Measurements from ENCODE around the gene SUCLA2.
A peak's percentile ranks its signal among the peaks of the same experiment; 100 is the strongest.
"Not testable (repeated sequence)": the region's sequence is repeated elsewhere in the genome, so short reads cannot be mapped to it uniquely, and the experiment has no call there.

Gene SUCLA2

DNA sequence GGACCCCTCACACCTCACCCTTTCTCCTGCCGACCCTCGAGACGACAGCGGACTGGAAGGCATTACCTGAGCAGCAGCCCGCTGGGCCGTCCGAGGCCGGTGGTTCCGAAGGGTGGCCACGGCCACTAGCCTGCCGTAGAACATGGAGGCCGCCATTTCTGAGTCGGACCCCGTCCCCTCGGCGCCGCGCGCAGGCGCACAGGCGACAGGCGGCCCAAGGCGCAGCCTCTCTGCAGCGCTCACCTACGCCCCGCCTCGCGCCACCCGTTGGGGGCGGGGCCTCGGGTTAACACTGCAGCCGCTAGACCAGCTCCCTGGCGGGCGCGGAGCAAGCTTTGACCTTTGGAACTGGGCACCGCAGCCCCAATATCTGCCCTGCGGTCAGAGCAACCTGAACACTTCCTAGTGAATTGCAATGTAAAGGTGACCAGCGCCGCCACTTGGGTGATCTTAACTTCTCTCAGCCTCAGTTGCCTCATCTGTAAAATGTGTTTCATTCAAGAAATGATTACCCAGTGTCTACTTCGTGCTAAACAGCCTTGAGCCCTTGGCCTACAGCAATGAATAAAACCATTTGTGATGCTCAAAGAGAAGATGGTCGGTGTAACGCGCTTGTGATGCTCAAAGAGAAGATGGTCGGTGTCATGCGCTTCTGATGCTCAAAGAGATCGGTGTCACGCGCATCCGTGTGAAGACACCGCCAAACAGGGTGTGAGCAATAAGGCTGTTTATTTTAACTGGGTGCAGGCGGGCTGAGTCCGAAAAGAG, at the start of gene SUCLA2:
TSS of gene SUCLA2 (minus strand) at position 160 of the 768 bp plus-strand sequence. CDS start at position 156, 4 bp downstream.
- DNase-seq: peak; percentile 81

GRCh38 chr13:48050550-48050949, 49.5 kb upstream of the SUCLA2 start:
- no peak for DNase-seq

- no peak for DNase-seq
Observed at GRCh38 chr13:48043789-48044503, 42.9 kb upstream of the SUCLA2 start.

DNA sequence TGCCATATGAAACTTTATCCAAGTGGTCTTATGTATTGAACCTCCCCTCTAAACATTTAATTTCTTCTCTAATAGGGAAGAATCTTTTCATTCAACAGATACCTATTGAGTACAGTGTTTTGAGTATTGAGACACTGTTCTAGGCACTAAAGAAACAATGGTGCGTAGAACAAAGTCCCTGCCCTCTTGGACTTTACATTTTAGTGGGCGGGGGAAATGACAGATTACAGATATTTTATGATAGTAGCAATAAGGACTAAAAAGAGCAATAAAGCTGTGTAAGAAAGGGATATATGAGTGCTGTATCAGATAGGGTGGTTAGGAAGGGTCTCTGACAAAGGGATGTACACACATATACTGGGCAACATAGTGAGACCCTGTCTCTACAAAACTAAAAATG, 41.8 kb upstream of the SUCLA2 start:
- no peak for DNase-seq

GRCh38 chr13:48040896-48041295, 39.8 kb upstream of the SUCLA2 start:
- no peak for DNase-seq

GRCh38 chr13:48040049-48040448, 39.0 kb upstream of the SUCLA2 start:
- no peak for DNase-seq

DNA sequence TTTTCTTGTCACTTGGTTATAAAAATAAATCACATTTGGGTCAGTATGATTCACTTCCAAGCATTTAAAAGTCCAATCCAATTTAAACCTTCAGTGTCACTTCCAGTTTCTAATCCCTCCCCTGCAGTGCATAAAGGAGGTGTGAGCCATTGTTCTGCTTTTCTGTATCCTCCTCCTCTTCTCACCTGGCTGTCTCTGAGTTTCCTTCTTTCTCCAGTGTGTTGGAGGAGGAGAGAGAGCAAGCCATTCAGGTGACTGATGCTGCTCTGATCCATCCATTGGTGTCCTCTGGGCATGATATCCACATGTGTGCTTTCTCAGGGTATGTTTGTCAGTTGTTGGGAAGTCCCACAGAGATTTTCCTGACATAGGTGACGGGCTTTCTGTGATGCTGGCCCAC, 37.7 kb upstream of the SUCLA2 start:
- no peak for DNase-seq

GRCh38 chr13:48037346-48038173, 36.5 kb upstream of the SUCLA2 start, which contains the start of gene NUDT15:
TSS of gene NUDT15 (plus strand) at chr13:48037726. CDS start at chr13:48037747, 21 bp downstream.
- DNase-seq: peak; percentile 94

DNA sequence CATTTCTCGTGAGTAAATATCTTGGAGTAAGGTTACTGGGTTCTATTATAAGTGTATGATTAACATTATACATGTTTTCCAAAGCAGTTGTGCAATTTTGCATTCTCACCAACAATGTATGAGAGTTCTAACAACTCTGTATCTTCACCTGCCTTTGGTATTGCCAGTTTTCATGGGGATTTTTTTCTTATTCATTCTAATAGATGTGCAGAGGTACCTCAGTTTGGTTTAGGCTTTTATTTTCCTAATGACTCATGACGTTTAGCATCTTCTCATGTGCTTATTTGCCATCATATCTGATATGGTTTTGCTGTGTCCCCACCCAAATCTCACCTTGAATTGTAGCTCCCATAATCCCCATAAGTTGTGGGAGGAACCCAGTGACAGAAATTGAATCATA, 28.8 kb upstream of the SUCLA2 start:
- DNase-seq: no peak

GRCh38 chr13:48028066-48028465, 27.0 kb upstream of the SUCLA2 start:
- DNase-seq: no peak

DNA sequence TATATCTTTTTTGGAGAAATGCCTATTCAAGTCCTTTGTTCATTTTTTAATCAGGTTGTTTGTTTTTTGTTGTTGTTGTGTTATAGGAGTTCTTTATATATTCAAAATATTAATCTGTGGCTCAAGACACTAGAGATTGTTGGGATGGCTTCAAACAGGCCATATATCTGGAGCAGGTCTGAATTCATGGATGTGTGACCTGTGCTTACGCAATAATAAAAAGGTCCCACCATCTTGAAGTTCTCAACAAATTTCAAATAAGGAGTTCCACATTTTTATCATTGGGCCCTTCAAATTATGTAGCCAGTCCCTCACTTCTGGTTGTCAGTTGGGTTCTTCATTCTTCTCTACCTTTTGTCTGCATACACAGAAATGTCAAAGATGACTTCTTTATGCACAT, 18.7 kb upstream of the SUCLA2 start:
- DNase-seq: no peak

DNA sequence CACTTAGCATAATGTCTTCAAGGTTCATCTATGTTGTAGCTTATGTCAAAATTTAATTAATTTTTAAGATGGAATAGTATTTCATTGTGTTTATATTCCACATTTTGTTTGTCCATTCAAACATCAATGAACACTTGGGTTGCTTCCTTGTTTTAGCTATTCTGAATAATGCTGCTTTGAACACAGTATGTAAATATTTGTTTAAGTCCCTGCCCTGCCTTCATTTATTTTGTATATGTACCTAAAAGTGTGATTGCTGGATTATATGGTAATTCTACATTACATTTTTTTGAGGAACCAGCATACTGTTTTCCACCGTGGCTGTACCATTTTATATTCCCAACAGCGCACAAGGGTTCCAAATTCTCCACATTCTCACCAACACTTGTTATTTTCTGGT, 17.6 kb upstream of the SUCLA2 start:
- no peak for DNase-seq

DNA sequence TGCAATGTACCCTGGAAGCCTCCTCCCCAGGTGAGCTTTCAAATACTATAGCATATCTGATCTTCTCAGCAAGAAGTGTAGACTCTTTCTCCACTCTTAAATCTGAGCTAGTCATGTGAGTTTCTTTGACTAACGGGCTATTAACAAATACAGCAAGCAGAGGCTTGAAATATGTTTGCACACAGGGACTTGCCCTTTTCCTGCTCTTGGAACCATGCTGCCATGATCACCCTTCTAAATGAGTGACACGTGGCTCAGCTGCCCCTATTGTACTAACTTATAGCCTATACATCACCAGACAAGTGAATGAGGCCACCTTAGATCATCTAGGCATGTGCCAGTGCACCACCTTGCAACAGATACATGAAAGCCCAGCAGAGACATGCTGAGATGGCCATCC, 13.3 kb upstream of the SUCLA2 start:
- DNase-seq: no peak

- no peak for DNase-seq
Observed at GRCh38 chr13:48012668-48013067, 11.6 kb upstream of the SUCLA2 start.

DNA sequence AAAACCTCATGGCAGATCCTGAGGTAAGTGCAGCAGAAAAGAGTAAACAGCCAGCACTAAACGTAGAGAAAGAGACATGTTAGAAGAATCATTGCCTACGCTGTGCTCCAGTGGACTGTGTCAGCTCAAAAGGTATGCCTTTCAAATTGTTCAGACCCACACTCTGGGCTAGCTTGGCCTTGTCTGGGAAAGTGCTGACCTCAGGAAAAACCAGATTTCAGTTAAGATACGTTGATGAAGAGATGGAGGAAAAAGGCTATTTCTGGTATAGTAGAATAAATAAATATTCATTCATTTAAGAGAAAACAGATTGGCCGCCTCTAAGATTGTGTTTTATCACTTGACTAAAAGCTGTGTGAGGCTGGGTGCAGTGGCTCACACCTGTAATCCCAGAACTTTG, 9.6 kb upstream of the SUCLA2 start:
- no peak for DNase-seq

DNA sequence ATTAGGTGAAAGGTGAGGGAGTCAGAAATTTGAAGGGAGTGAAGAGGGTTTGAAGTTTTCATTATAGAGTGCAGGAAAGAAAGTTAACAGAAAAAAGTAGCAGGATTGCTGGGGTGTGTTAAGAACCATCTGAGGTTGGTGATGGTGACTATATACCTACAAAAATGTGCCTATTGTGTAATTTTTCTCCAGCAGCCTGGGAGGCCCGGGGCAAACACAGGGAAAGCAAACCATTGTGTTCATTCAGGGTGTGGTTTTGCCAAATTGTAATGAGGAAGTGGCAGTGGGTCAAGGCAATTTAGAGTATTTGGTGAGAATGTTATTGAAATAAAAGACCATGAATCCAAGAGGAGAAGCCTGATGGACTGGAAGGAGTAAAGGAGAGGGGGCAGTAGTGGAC, 8.2 kb upstream of the SUCLA2 start:
- no peak for DNase-seq

GRCh38 chr13:48006396-48006795, 5.3 kb upstream of the SUCLA2 start:
- no peak for DNase-seq

GRCh38 chr13:48004201-48004600, 3.1 kb upstream of the SUCLA2 start:
- DNase-seq: no peak

GRCh38 chr13:48001999-48002398, 926 bp upstream of the SUCLA2 start:
- DNase-seq: not testable (repeated sequence)

DNA sequence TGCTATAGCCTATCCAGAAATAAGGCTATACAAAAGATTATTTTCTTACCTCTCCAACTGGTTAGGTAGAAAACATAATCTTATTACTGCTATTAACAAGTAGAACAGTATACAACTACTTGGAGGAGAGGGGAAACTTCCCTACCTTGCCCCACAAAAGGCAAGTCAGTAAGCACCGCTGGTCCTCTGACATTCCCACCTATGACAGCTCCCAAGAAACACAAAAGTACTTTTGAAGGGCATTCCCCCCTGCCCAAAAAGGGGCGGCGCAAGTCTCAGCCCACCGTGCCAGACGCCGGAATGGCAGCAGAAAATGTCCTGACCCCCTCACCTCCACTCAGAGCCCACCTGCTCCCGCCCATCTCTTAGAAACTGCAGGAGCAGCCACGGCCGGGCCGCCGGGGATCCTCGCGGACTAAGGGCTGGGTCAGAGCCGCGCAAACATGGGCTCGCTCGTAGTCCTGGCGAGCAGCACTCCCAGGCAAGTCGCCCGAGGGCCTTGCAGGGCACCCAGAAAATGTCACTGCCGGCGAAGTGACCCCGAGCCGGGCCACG, 437 bp downstream of the SUCLA2 start:
- no peak for DNase-seq

- DNase-seq: no peak
Observed at GRCh38 chr13:47999973-48000372, 1.1 kb downstream of the SUCLA2 start.

- no peak for DNase-seq
Observed at GRCh38 chr13:47997384-47997783, 3.7 kb downstream of the SUCLA2 start.

GRCh38 chr13:47991859-47992258, 9.2 kb downstream of the SUCLA2 start:
- DNase-seq: no peak

Data from DMS153 (cell line).